ENCODE data around the gene MOCOS. TPM values are rescaled to one million over a fixed set of nuclear protein-coding genes. Genes with fewer than 3 reads are reported as not detected.

MOCOS gene
- total RNA-seq, 1 donor from 2014 or later = 0.33 TPM

- H3K27ac ChIP-seq (replicated peaks) = peak overlapping the region; percentile 18
- intact Hi-C loops (cut with micrococcal nuclease) = no loop called here
- TF ChIP-seq CTCF (IDR thresholded peaks at IDR 0.05; ENCODE audit: borderline replicate concordance) = no peak
- DNase-seq = no peak
- H3K36me3 ChIP-seq = no peaks in the 10 kb centered on the region
- H3K9me3 ChIP-seq (replicated peaks) = no peaks in the 10 kb centered on the region
- H3K4me1 ChIP-seq = peaks cover 98% of the 10 kb centered on the region
- no peak overlapping the region for H3K4me3 ChIP-seq
- peaks cover 31% of the 10 kb centered on the region for H3K27me3 ChIP-seq (ENCODE audit: low read depth)
Measured at GRCh38 chr18:36304723-36305122, 117.4 kb downstream of the MOCOS start.

GRCh38 chr18:36305375-36305774 lies 118.1 kb downstream of the MOCOS start:
- peaks cover 30% of the 10 kb centered on the region for H3K27me3 ChIP-seq (ENCODE audit: low read depth)
- no peak for TF ChIP-seq CTCF (IDR thresholded peaks at IDR 0.05; ENCODE audit: borderline replicate concordance)
- intact Hi-C loops (cut with micrococcal nuclease) = no loop called here
- no peak for DNase-seq
- no peak overlapping the region for H3K4me3 ChIP-seq
- no peaks in the 10 kb centered on the region for H3K9me3 ChIP-seq (replicated peaks)
- H3K4me1 ChIP-seq = peaks cover 98% of the 10 kb centered on the region
- no peaks in the 10 kb centered on the region for H3K36me3 ChIP-seq
- H3K27ac ChIP-seq (replicated peaks) = peak overlapping the region; percentile 18

GRCh38 chr18:36307513-36307912 lies 120.2 kb downstream of the MOCOS start:
- peaks cover 98% of the 10 kb centered on the region for H3K4me1 ChIP-seq

GRCh38 chr18:36308711-36309435 lies 121.6 kb downstream of the MOCOS start:
- intact Hi-C loops (cut with micrococcal nuclease) = no loop called here
- Histone ChIP-seq H3K4me1 (peaks cover 98% of the 10 kb centered on the region), H3K4me3 (peak overlapping the region; percentile 20), H3K9me3 (replicated peaks) (no peaks in the 10 kb centered on the region), H3K36me3 (no peaks in the 10 kb centered on the region), H3K27ac (replicated peaks) (peak overlapping the region; percentile 60), H3K27me3 (ENCODE audit: low read depth) (peaks cover 26% of the 10 kb centered on the region)
- no peak for DNase-seq
- no peak for TF ChIP-seq CTCF (IDR thresholded peaks at IDR 0.05; ENCODE audit: borderline replicate concordance)

More at GRCh38 chr18:36307513-36307912, 120.2 kb downstream of the MOCOS start:
- Histone ChIP-seq H3K9me3 (replicated peaks) (no peaks in the 10 kb centered on the region), H3K27me3 (ENCODE audit: low read depth) (peaks cover 30% of the 10 kb centered on the region), H3K27ac (replicated peaks) (no peak overlapping the region), H3K36me3 (no peaks in the 10 kb centered on the region), H3K4me3 (no peak overlapping the region)
- intact Hi-C loops (cut with micrococcal nuclease) = no loop called here
- no peak for TF ChIP-seq CTCF (IDR thresholded peaks at IDR 0.05; ENCODE audit: borderline replicate concordance)
- DNase-seq = no peak

GRCh38 chr18:36309436-36310391 lies 122.4 kb downstream of the MOCOS start:
- intact Hi-C loops (cut with micrococcal nuclease) = no loop called here
- TF ChIP-seq CTCF (IDR thresholded peaks at IDR 0.05; ENCODE audit: borderline replicate concordance) = no peak
- Histone ChIP-seq H3K4me1 (peaks cover 98% of the 10 kb centered on the region), H3K36me3 (no peaks in the 10 kb centered on the region), H3K4me3 (peak overlapping the region; percentile 20), H3K27ac (replicated peaks) (peak overlapping the region; percentile 60), H3K27me3 (ENCODE audit: low read depth) (peaks cover 26% of the 10 kb centered on the region), H3K9me3 (replicated peaks) (no peaks in the 10 kb centered on the region)
- DNase-seq = no peak

All from left ventricle myocardium inferior (tissue), 1 donor.